ENCODE data around the gene ACTN2. TPM values are rescaled to one million over a fixed set of nuclear protein-coding genes. Genes with fewer than 3 reads are reported as not detected.

Gene ACTN2
- total RNA-seq, 1 experiment from 2014 or later = not detected

DNA sequence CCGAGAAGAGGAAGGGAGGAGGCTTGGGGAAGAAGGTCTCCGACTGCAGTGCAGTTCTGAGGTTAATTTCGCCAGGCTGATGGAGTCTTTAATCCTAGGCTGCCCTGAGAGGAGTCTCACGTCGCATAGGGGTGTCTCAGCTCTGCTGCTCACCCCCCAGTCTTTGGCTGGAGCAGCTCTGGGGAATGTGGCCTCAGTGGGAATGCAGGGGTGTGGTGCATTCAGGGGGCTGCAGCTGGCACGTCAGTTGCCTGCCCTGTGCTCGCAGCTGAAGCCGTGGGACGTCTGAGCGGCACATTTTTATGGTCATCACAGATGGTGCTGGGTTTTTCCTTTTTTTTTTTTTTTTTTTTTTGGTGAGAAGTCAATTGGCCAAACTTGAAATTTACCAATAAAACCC is 38.2 kb downstream of the ACTN2 start:
- Histone ChIP-seq H4K20me1 (ENCODE audit: low read length) (no peaks in the 10 kb centered on the region), H3K27ac (ENCODE audit: low read length) (no peak overlapping the region), H3K4me3 (ENCODE audit: low read length) (no peak overlapping the region), H3K4me1 (ENCODE audit: insufficient read depth, low read length) (no peaks in the 10 kb centered on the region), H3K9ac (ENCODE audit: low read length) (no peak overlapping the region), H3K9me2 (replicated peaks; ENCODE audit: low read length) (no peaks in the 10 kb centered on the region), H3K27me3 (ENCODE audit: low read length) (peaks cover 70% of the 10 kb centered on the region), H2AFZ (ENCODE audit: low read length) (no peak overlapping the region), H3K4me2 (ENCODE audit: low read length) (no peak overlapping the region), H3K36me3 (ENCODE audit: low read depth, low read length) (no peaks in the 10 kb centered on the region), H3K79me2 (ENCODE audit: low read length) (no peaks in the 10 kb centered on the region), H3F3A (ENCODE audit: low read length, unreplicated experiment) (no peaks in the 10 kb centered on the region), H3K9me3 (ENCODE audit: low read length) (no peaks in the 10 kb centered on the region)
- DNase-seq = no peak
- TF ChIP-seq, protein P1, sequence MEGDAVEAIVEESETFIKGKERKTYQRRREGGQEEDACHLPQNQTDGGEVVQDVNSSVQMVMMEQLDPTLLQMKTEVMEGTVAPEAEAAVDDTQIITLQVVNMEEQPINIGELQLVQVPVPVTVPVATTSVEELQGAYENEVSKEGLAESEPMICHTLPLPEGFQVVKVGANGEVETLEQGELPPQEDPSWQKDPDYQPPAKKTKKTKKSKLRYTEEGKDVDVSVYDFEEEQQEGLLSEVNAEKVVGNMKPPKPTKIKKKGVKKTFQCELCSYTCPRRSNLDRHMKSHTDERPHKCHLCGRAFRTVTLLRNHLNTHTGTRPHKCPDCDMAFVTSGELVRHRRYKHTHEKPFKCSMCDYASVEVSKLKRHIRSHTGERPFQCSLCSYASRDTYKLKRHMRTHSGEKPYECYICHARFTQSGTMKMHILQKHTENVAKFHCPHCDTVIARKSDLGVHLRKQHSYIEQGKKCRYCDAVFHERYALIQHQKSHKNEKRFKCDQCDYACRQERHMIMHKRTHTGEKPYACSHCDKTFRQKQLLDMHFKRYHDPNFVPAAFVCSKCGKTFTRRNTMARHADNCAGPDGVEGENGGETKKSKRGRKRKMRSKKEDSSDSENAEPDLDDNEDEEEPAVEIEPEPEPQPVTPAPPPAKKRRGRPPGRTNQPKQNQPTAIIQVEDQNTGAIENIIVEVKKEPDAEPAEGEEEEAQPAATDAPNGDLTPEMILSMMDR (conservative IDR thresholded peaks at IDR 0.05; ENCODE audit: low read depth, low read length) = no peak
- TF ChIP-seq EZH2phosphoT487 (IDR thresholded peaks at IDR 0.05; ENCODE audit: borderline replicate concordance, low read length) = no peak
- no peak for TF ChIP-seq EZH2 (IDR thresholded peaks at IDR 0.05; ENCODE audit: low read length, unreplicated experiment)
- ChIA-PET POLR2A (ENCODE audit: unreplicated experiment) (no interaction called here), CTCF (no interaction called here)
- no peak for ATAC-seq
- intact Hi-C loops (cut with micrococcal nuclease) = no loop called here
- no TSS peak for BruUV-seq (replicated peaks)

DNA sequence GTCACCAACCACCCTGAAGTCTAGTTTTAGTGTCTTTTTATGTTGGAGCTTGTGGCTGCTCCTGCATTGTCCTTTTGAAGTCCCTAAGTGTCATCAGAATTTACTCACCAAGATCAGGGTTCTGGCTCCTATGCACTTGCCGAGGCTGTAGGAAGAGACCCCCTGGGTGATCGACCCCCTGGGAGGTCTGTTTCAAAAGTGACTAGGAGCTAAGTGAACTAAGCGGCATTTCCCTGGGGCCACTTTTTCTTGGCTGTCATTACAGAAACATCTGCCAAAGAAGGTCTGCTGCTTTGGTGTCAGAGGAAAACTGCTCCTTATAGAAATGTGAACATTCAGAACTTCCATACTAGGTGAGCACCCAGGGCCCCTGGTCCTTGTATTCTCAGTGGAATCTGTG is 39.4 kb downstream of the ACTN2 start:
- Histone ChIP-seq H3K27me3 (ENCODE audit: low read length) (peaks cover 72% of the 10 kb centered on the region), H3K27ac (ENCODE audit: low read length) (no peak overlapping the region), H3F3A (ENCODE audit: low read length, unreplicated experiment) (no peaks in the 10 kb centered on the region), H3K4me3 (ENCODE audit: low read length) (no peak overlapping the region), H3K9ac (ENCODE audit: low read length) (no peak overlapping the region), H4K20me1 (ENCODE audit: low read length) (no peaks in the 10 kb centered on the region), H3K9me2 (replicated peaks; ENCODE audit: low read length) (no peaks in the 10 kb centered on the region), H3K4me2 (ENCODE audit: low read length) (no peak overlapping the region), H3K9me3 (ENCODE audit: low read length) (no peaks in the 10 kb centered on the region), H2AFZ (ENCODE audit: low read length) (no peak overlapping the region), H3K79me2 (ENCODE audit: low read length) (no peaks in the 10 kb centered on the region), H3K36me3 (ENCODE audit: low read depth, low read length) (no peaks in the 10 kb centered on the region), H3K4me1 (ENCODE audit: insufficient read depth, low read length) (no peaks in the 10 kb centered on the region)
- TF ChIP-seq EZH2 (IDR thresholded peaks at IDR 0.05; ENCODE audit: low read length, unreplicated experiment) (no peak), EZH2phosphoT487 (IDR thresholded peaks at IDR 0.05; ENCODE audit: borderline replicate concordance, low read length) (no peak)
- TF ChIP-seq, protein P1 (conservative IDR thresholded peaks at IDR 0.05; ENCODE audit: low read depth, low read length) = no peak
- ATAC-seq = no peak
- ChIA-PET CTCF (no interaction called here), POLR2A (ENCODE audit: unreplicated experiment) (no interaction called here)
- DNase-seq = no peak
- intact Hi-C loops (cut with micrococcal nuclease) = no loop called here
- BruUV-seq (replicated peaks) = no TSS peak

DNA sequence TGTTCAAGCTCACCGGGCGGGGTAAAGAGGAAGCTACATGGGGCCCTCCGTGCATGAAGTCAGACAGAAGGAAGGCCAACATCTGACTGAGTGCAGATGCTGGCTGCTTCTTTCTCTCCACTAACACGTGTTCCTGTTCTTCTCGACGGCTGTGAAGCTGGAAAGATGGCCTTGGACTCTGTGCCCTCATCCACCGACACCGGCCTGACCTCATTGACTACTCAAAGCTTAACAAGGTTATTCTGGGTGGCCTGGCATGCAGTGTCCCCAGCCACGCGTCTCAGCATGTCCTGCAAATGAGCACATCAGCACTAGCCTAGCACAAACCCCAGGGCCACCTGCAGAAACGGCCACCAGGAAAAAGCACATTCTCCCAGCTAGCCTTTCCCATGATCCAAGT is 41.2 kb downstream of the ACTN2 start:
- peaks cover 86% of the 10 kb centered on the region for H3K27me3 ChIP-seq (ENCODE audit: low read length)
- intact Hi-C loops (cut with micrococcal nuclease) = no loop called here
- H2AFZ ChIP-seq (ENCODE audit: low read length) = no peak overlapping the region
- POLR2A ChIA-PET (ENCODE audit: unreplicated experiment) = no interaction called here
- no peaks in the 10 kb centered on the region for H3K4me1 ChIP-seq (ENCODE audit: insufficient read depth, low read length)
- TF ChIP-seq EZH2 (IDR thresholded peaks at IDR 0.05; ENCODE audit: low read length, unreplicated experiment) = no peak
- TF ChIP-seq, protein P1 (conservative IDR thresholded peaks at IDR 0.05; ENCODE audit: low read depth, low read length) = no peak
- no peak for TF ChIP-seq EZH2phosphoT487 (IDR thresholded peaks at IDR 0.05; ENCODE audit: borderline replicate concordance, low read length)
- no peak overlapping the region for H3K4me3 ChIP-seq (ENCODE audit: low read length)
- no peaks in the 10 kb centered on the region for H3F3A ChIP-seq (ENCODE audit: low read length, unreplicated experiment)
- H4K20me1 ChIP-seq (ENCODE audit: low read length) = no peaks in the 10 kb centered on the region
- no peak overlapping the region for H3K27ac ChIP-seq (ENCODE audit: low read length)
- no peaks in the 10 kb centered on the region for H3K9me2 ChIP-seq (replicated peaks; ENCODE audit: low read length)
- no peak overlapping the region for H3K9ac ChIP-seq (ENCODE audit: low read length)
- no peak for DNase-seq
- CTCF ChIA-PET = no interaction called here
- BruUV-seq (replicated peaks) = no TSS peak
- no peak overlapping the region for H3K4me2 ChIP-seq (ENCODE audit: low read length)
- no peaks in the 10 kb centered on the region for H3K79me2 ChIP-seq (ENCODE audit: low read length)
- no peak for ATAC-seq
- H3K9me3 ChIP-seq (ENCODE audit: low read length) = no peaks in the 10 kb centered on the region
- H3K36me3 ChIP-seq (ENCODE audit: low read depth, low read length) = no peaks in the 10 kb centered on the region

All from PC-3 (cell line).